Keratinocyte (primary cell): ENCODE results near the gene RRAS2. TPM values are rescaled to one million over a fixed set of nuclear protein-coding genes. Genes with fewer than 3 reads are reported as not detected.

Experiments used
- DNase-seq: peaks from one replicate; pipeline ENCODE4 v3.0.0-alpha.2; 2011; ENCODE audit warnings: low read depth, missing footprints, low spot score
- FAIRE-seq: peaks from 2 replicates; lab custom pipeline; 2011; peaks lifted over from hg19 to GRCh38; lab: Jason Lieb, UNC
- H2AFZ ChIP-seq: 2 replicates; pipeline ENCODE4 v1.6.0; 2012; ENCODE audit warnings: low read length, control low read depth, inconsistent platforms; ENCODE audit not compliant: control insufficient read depth
- H3K27ac ChIP-seq: 2 replicates; pipeline ENCODE4 v1.5.1; 2011; ENCODE audit warnings: low read length; ENCODE audit not compliant: control insufficient read depth, insufficient read depth
- H3K27me3 ChIP-seq: 3 replicates; pipeline ENCODE4 v1.6.0; 2011; ENCODE audit warnings: low read length; ENCODE audit not compliant: control insufficient read depth, insufficient read depth; ENCODE audit errors: extremely low read depth
- H3K36me3 ChIP-seq, 2 experiments: 2 replicates in 1 of 2; 3 replicates in 1 of 2; pipeline ENCODE4 v1.5.1; 2011; ENCODE audit warnings: low read length in 2 of 2, mild to moderate bottlenecking in 1 of 2; ENCODE audit not compliant: control insufficient read depth in 2 of 2, insufficient read depth in 2 of 2; ENCODE audit errors: extremely low read depth in 1 of 2
- H3K4me1 ChIP-seq: 3 replicates; pipeline ENCODE4 v1.5.1; 2011; ENCODE audit warnings: low read length; ENCODE audit not compliant: control insufficient read depth, insufficient read depth; ENCODE audit errors: extremely low read depth
- H3K4me2 ChIP-seq: 3 replicates; pipeline ENCODE4 v1.6.0; 2011; ENCODE audit warnings: low read depth, low read length; ENCODE audit not compliant: control insufficient read depth, insufficient read depth; ENCODE audit errors: extremely low read depth
- H3K4me3 ChIP-seq, 3 experiments: fragments of 200-600 bp in 1 of 3; sonication (generic) in 1 of 3; 2 replicates in 2 of 3; 3 replicates in 1 of 3; pipeline ENCODE4 v1.5.1; 2011 to 2016; ENCODE audit warnings: low read length in 3 of 3, mild to moderate bottlenecking in 3 of 3, control low read depth in 2 of 3, inconsistent platforms in 1 of 3, low read depth in 1 of 3, mixed read lengths in 1 of 3, mixed run types in 1 of 3, moderate library complexity in 1 of 3; ENCODE audit not compliant: control insufficient read depth in 2 of 3, insufficient read depth in 2 of 3; ENCODE audit errors: extremely low read depth in 1 of 3
- H3K79me2 ChIP-seq: 2 replicates; pipeline ENCODE4 v1.6.0; 2012; ENCODE audit warnings: low read length; ENCODE audit not compliant: control insufficient read depth, insufficient read depth
- H3K9ac ChIP-seq: 3 replicates; pipeline ENCODE4 v1.6.0; 2011; ENCODE audit warnings: low read length; ENCODE audit not compliant: control insufficient read depth, insufficient read depth; ENCODE audit errors: extremely low read depth
- H3K9me1 ChIP-seq: 3 replicates; pipeline ENCODE4 v1.6.0; 2011; ENCODE audit warnings: low read length; ENCODE audit not compliant: control insufficient read depth, insufficient read depth; ENCODE audit errors: extremely low read depth
- H3K9me3 ChIP-seq: 2 replicates; pipeline ENCODE4 v1.5.1; 2012; ENCODE audit warnings: low read depth, low read length; ENCODE audit not compliant: control insufficient read depth
- H4K20me1 ChIP-seq: 3 replicates; pipeline ENCODE4 v1.6.0; 2011; ENCODE audit warnings: low read length; ENCODE audit not compliant: control insufficient read depth, insufficient read depth; ENCODE audit errors: extremely low read depth
- CTCF ChIP-seq, 3 experiments: IDR thresholded peaks in 1 of 3; conservative IDR thresholded peaks in 1 of 3; optimal IDR thresholded peaks in 1 of 3; 2 replicates in 2 of 3; 3 replicates in 1 of 3; pipeline versions ENCODE3 to v1.5.1; 2011; ENCODE audit warnings: low read length in 3 of 3, mild to moderate bottlenecking in 3 of 3, moderate library complexity in 2 of 3, control low read depth in 1 of 3, inconsistent platforms in 1 of 3; ENCODE audit not compliant: insufficient read depth in 2 of 3; ENCODE audit errors: extremely low read depth in 1 of 3
- EZH2 ChIP-seq: IDR thresholded peaks from one replicate; pipeline ENCODE4 v1.6.1; 2012; ENCODE audit warnings: inconsistent platforms, mild to moderate bottlenecking, low read length, moderate library complexity
- dilution Hi-C: fragments of 300-500 bp; cut with MboI; formaldehyde crosslinking; loops from one replicate; pipeline ENCODE4 v1.7.0; 2020; ENCODE audit warnings: low sequenced_read_pairs; ENCODE audit not compliant: extremely low pct_ligation_motif_present
- polyA plus RNA-seq, 5 experiments: library from polyadenylated mRNA; depleted of rRNA in 3 of 5; stranded (reverse) in 3 of 5; stranded (forward) in 1 of 5; unstranded in 1 of 5; fragments of >200 nt; gene quantifications; 1 replicate in 1 of 5; 2 replicates in 3 of 5; 3 replicates in 1 of 5; pipeline versions ENCODE4 v1.2.1 to v1.2.3, GENCODE V29; 2011 to 2012; ENCODE audit warnings: missing spikeins in 2 of 5, low read depth in 1 of 5, low replicate concordance in 1 of 5

Gene RRAS2
- polyA plus RNA-seq, 1 donor (not counting 4 experiments of a cell fraction or from before 2014, with no cell fraction given), result 99.3 TPM

GRCh38 chr11:14362611-14363010 is 3.6 kb upstream of the RRAS2 start:
- H3K36me3 ChIP-seq, result no peaks in the 10 kb centered on the region
- dilution Hi-C loops, result no loop called here
- no peak overlapping the region for H3K27ac ChIP-seq
- H3K4me1 ChIP-seq, result peaks cover 8% of the 10 kb centered on the region
- no peaks in the 10 kb centered on the region for H3K9me1 ChIP-seq
- no peak overlapping the region for H2AFZ ChIP-seq
- H3K4me2 ChIP-seq, result no peak overlapping the region
- H3K4me3 ChIP-seq, result no peak overlapping the region
- peaks cover 12% of the 10 kb centered on the region for H3K79me2 ChIP-seq
- no peaks in the 10 kb centered on the region for H3K9me3 ChIP-seq
- H3K9ac ChIP-seq, result no peak overlapping the region
- TF ChIP-seq CTCF (optimal IDR thresholded peaks at IDR 0.05 in 1 of 3, IDR thresholded peaks at IDR 0.05 in 1 of 3, conservative IDR thresholded peaks at IDR 0.05 in 1 of 3; ENCODE audit: extremely low read depth in 1 of 3, insufficient read depth in 2 of 3, low read length in 3 of 3), result no peak
- TF ChIP-seq EZH2, result no peak
- H4K20me1 ChIP-seq, result no peaks in the 10 kb centered on the region
- no peak for FAIRE-seq
- DNase-seq, result no peak
- no peaks in the 10 kb centered on the region for H3K27me3 ChIP-seq

- no peak overlapping the region for H2AFZ ChIP-seq
- H3K27ac ChIP-seq, result no peak overlapping the region
- dilution Hi-C loops, result no loop called here
- no peak for FAIRE-seq
- no peaks in the 10 kb centered on the region for H3K27me3 ChIP-seq
- H3K9me3 ChIP-seq, result no peaks in the 10 kb centered on the region
- peaks cover 18% of the 10 kb centered on the region for H3K79me2 ChIP-seq
- no peak for TF ChIP-seq CTCF (optimal IDR thresholded peaks at IDR 0.05 in 1 of 3, IDR thresholded peaks at IDR 0.05 in 1 of 3, conservative IDR thresholded peaks at IDR 0.05 in 1 of 3; ENCODE audit: extremely low read depth in 1 of 3, insufficient read depth in 2 of 3, low read length in 3 of 3)
- TF ChIP-seq EZH2, result no peak
- H3K4me3 ChIP-seq, result no peak overlapping the region
- no peaks in the 10 kb centered on the region for H3K36me3 ChIP-seq
- no peak overlapping the region for H3K9ac ChIP-seq
- H3K4me2 ChIP-seq, result no peak overlapping the region
- no peaks in the 10 kb centered on the region for H4K20me1 ChIP-seq
- no peak for DNase-seq
- peaks cover 14% of the 10 kb centered on the region for H3K4me1 ChIP-seq
- H3K9me1 ChIP-seq, result no peaks in the 10 kb centered on the region
Measured at GRCh38 chr11:14361951-14362350, 3.0 kb upstream of the RRAS2 start.
